ENCODE measurements around the gene ENAH.
"Not testable (repeated sequence)": the region's sequence is repeated elsewhere in the genome, so short reads cannot be mapped to it uniquely, and the experiment has no call there.

DNA sequence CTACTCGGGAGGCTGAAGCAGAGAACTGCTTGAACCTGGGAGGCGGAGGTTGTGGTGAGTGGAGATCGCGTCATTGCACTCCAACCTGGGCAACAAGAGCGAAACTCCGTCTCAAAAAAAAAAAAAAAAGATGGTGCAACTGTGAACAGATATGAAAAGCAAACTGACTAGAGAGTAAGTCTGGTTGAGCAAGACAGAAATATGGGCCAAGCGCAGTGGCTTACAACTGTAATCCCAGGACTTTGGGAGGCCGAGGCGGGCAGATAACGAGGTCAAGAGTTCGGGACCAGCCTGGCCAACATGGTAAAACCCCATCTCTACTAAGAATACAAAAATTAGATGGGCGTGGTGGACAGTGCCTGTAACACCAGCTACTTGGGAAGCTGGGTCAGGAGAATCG lies 24.1 kb downstream of the ENAH start:
- TF ChIP-seq, protein P1, sequence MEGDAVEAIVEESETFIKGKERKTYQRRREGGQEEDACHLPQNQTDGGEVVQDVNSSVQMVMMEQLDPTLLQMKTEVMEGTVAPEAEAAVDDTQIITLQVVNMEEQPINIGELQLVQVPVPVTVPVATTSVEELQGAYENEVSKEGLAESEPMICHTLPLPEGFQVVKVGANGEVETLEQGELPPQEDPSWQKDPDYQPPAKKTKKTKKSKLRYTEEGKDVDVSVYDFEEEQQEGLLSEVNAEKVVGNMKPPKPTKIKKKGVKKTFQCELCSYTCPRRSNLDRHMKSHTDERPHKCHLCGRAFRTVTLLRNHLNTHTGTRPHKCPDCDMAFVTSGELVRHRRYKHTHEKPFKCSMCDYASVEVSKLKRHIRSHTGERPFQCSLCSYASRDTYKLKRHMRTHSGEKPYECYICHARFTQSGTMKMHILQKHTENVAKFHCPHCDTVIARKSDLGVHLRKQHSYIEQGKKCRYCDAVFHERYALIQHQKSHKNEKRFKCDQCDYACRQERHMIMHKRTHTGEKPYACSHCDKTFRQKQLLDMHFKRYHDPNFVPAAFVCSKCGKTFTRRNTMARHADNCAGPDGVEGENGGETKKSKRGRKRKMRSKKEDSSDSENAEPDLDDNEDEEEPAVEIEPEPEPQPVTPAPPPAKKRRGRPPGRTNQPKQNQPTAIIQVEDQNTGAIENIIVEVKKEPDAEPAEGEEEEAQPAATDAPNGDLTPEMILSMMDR (IDR thresholded peaks at IDR 0.05; ENCODE audit: low read length) = not testable (repeated sequence)
- not testable (repeated sequence) for TF ChIP-seq EZH2 (IDR thresholded peaks at IDR 0.05; ENCODE audit: borderline replicate concordance, low read length)
